ENCODE results near the gene NFATC2.

NFATC2 gene

DNA sequence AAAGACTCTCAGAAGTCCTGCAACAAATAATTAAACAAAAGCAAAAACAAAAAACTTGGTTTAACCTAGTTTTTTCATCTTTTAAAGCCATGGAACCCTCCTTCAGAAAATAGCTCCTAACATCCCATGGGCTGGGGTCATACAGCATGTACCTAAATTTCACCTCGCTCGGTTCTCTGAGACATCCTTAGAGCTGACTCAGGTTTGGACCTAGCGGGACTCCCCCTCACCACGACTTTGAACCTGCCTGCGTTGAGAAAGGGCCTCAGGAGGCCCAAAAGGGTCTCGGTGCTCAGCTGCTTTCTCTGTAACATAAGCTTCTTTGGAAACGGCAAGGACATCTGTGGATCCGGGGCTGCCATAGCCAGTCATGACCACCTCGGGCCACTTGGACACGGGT, 112.8 kb downstream of the NFATC2 start:
- DNase-seq (ENCODE audit: low read depth) = no peak

- no peak for DNase-seq (ENCODE audit: low read depth)
Measured at GRCh38 chr20:51429144-51429482, 113.4 kb downstream of the NFATC2 start.

GRCh38 chr20:51428401-51429143, 113.9 kb downstream of the NFATC2 start:
- no peak for DNase-seq (ENCODE audit: low read depth)

DNA sequence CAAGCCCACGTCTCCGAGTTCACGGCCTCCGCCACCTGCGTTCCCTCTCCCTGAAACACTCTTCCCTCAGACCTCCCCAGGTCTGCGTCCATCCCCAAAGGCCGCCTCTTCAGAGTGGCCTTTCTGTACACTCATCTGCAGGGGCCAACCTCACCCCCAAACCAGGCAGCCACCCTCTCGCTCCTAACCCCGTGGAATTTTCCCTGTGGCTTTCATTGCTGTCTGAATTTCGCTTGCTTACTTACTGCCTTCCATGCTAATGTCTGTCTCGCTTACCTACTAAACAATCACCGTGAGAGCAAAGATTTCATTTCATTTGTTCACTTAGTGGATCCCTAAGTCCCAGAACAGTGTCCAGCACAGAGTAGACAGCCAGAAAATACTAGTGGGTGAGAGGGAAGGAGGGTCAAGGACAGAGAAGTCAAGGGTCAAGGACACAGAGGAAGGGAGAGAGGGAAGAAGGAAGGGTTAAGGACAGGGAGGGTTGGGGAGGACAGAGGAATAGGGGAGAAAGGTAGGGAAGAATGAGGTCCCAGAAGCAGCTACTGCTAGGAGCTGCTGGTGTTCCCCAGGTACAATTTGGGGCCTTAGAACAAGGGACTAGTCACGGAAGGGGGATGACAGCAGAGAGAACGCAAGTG, 114.7 kb downstream of the NFATC2 start:
- no peak for DNase-seq (ENCODE audit: low read depth)

DNA sequence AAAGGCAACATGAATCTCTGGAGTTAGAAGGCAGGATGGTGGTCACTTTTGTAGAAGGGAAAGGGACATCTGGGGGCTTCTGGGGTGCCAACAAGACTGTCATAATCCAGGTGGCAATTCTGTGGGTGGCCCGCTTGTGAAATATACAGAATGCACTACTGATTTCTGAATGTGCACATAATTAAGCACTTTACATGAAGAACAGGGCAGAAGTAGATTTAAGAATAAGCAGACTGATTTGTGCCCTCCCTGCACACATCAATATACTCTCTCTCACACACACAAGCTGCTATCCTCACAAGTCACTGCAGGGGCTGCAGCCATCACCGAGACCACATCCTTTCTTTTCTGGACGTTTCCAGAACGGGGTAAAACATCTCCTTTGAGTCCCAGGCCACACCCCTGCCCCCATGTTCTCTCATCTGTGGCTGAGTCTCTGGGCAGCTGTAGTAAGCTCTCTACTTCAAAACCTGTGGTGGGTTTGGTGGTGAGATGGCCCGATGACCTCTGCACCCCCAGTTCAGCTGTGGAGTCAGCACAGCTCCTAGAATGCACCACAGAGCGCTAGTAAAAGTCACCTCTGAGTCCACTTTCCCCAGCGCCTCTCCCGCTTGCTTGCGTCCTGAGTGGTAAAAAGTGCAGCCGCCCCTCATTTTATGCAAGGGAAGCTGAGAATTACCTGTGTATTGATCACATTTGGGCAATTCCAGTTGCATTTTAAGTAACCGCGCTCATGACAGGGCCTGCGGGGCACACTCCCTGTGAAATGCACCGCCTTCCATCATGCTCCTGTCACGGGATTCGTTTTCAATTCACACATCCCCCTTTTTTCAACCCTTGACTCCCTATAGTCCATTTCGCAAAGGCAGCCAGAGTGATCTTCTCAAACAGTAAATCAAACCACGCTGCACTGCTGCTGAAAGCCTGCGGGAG, 115.5 kb downstream of the NFATC2 start:
- DNase-seq (ENCODE audit: low read depth) = no peak

DNA sequence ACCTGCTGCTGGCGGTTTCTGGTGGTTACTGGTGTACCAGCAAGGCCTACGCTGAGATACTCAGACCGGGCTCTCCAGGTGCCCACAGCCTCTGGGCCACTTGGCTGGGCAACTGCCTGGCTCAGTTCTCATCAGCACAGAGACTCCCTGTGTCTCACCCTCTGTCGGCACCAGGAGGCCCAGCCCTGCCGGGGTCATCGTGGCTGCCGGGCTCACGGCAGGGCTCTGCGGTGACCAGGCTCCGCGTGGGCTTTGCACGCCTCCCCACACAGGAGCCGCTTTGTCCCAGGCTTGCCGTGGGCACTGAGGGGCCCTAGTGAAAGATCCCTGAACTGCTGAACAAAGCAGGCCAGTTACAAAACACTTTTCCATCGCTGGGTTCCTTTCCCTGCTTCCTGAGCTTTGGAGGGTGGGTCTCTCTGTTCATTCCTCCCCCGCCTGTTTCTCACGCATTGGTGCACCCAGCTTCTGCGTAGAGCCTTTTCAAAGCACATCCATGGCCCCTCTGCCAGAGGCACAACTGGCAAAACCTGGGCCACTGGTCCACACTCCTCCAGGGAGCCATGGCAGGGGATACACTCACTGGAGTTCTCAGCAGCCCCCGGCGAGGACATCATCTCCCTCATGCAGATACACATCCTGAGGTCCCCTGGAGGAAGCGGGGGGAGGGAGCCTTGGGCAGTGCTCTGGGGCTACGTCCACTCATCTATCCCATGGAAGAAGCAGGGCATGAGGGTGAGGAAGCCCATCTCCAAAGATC, 117.0 kb downstream of the NFATC2 start:
- DNase-seq (ENCODE audit: low read depth) = no peak

- no peak for DNase-seq (ENCODE audit: low read depth)
Measured at GRCh38 chr20:51424270-51425117, 118.0 kb downstream of the NFATC2 start.

GRCh38 chr20:51423810-51424209, 118.7 kb downstream of the NFATC2 start:
- no peak for DNase-seq (ENCODE audit: low read depth)

- no peak for DNase-seq (ENCODE audit: low read depth)
Measured at GRCh38 chr20:51423290-51423667, 119.2 kb downstream of the NFATC2 start.

- no peak for DNase-seq (ENCODE audit: low read depth)
Measured at GRCh38 chr20:51422514-51423289, 119.8 kb downstream of the NFATC2 start.

DNA sequence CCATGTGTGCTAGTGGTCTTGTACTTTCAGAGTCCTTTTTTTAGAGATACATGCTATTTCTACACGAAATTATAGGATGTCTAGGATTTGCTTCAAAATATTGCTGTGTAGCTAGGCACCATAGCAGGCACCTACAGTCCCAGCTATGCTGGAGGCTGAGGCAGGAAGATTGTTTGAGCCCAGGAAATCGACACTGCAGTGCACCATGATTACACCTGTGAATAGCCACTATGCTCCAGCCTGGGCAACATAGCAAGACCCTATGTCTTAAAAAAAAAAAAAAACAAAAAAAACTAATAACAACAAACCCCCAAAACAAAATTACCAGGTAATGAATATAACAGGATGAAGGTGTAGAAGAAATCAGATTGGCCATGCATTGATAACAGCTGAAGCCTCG, 121.7 kb downstream of the NFATC2 start:
- no peak for DNase-seq (ENCODE audit: low read depth)

GRCh38 chr20:51420111-51420510, 122.4 kb downstream of the NFATC2 start:
- DNase-seq (ENCODE audit: low read depth) = no peak

DNA sequence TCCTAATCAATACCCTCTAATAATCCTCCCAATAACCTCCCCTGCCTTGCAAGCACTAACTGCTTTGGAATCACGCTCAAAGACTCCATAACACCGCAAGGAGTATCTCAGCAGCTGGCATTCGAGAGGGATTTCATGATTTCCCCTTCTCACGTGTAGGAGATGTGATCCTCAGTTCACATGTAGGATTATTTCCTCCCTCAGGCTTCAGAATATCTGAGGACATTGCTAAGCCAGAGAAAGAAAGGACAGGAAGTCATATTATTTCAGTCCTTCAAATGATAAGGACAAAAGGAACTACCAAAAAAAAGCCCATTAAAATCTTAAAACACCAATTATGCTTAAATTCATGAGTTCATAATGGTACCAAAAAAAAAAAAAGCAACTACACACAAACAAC, 122.9 kb downstream of the NFATC2 start:
- no peak for DNase-seq (ENCODE audit: low read depth)

GRCh38 chr20:51419231-51419630, 123.3 kb downstream of the NFATC2 start:
- DNase-seq (ENCODE audit: low read depth) = no peak

DNA sequence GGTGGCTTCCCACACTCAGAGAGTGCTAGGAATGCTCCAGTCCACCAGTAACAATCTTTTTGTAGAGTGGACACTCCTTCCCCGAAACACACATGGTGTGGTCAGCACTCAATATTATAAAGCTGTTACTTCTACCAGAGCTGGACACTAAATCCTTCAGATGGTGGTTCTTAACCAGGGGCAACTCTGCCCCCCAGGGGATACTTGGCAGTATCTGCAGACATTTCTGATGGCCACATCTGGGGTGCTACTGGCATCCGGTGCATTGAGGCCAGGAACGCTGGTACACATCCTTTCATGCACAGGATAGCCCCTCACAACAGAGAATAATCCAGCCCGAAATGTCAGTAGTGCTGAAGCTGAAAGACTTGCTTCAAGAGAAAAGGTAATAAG, 124.4 kb downstream of the NFATC2 start:
- DNase-seq (ENCODE audit: low read depth) = no peak

GRCh38 chr20:51417250-51418136, 125.0 kb downstream of the NFATC2 start:
- DNase-seq (ENCODE audit: low read depth) = no peak

DNA sequence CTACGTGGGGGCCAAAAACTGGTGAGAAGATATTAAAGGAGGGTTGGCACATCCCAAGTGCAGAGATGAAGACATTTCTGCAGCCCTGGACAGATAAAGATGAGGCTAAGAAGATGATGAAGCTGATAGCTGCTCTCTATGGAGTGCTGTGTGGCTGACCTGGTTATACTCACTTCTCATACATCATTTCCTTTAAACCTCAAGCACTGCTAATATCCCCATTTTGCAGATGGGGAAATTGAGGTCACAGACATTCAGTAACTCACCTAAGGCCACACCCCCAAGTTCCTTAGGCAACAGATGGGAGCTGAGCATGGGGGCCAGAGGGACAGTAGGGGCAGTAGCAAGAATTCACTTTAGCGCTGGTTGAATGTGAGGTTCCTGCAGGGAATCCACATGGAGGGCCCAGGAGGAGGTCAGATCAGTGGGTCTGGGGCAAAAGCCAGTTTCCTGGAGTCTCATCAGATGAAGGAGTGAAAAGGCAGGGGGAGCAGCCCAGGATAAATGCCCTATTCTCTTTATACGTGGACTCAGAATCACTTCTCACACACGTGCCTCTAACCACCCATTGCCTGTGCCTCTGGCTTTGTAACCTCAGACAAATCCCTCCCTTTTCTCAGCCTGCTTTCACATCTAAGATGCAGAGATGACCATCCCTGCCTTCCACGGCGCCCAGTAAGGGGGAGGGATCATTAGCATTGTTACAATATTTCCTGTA, 125.8 kb downstream of the NFATC2 start:
- DNase-seq (ENCODE audit: low read depth) = no peak

DNA sequence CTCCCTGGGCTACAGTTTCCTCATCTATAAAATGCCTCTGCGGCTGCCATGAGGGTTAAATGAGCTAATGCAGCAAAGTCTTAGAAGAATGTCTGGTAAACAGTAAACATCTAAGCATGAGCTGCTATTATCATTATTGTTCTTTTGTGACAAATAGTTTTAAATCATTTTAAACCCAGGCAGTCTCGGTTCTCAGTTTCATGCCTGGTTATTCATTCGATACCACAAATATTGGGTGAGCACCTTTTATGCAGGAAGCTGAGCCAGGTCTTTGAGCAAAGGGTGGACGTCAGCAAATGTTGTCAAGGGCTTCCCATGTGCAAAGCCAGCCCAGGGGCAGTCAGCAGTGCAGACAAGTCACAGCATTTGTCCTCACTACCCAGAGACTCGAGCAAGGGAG, 128.7 kb downstream of the NFATC2 start:
- no peak for DNase-seq (ENCODE audit: low read depth)
